Eye (tissue), 1 donor: ENCODE data around the gene PCOLCE2.
A peak's percentile ranks its signal among the peaks of the same experiment; 100 is the strongest.

Source experiments
- DNase-seq: peaks from one replicate; pipeline ENCODE4 v3.0.0-alpha.2; 2015

Gene PCOLCE2

GRCh38 chr3:142888481-142889211, at the start of gene PCOLCE2:
PCOLCE2 (minus strand) TSS chr3:142889083; CDS start chr3:142888896, 187 bp downstream.
- peak; percentile 81 for DNase-seq

- DNase-seq, result no peak
Measured at GRCh38 chr3:142935963-142936362, 47.1 kb upstream of the PCOLCE2 start.

GRCh38 chr3:142934887-142935269, 46.0 kb upstream of the PCOLCE2 start:
- DNase-seq, result no peak

- DNase-seq, result no peak
Measured at GRCh38 chr3:142934128-142934886, 45.4 kb upstream of the PCOLCE2 start.

- no peak for DNase-seq
Measured at GRCh38 chr3:142931222-142931621, 42.3 kb upstream of the PCOLCE2 start.

- DNase-seq, result no peak
Measured at GRCh38 chr3:142930463-142930862, 41.6 kb upstream of the PCOLCE2 start.

- no peak for DNase-seq
Measured at GRCh38 chr3:142929890-142930289, 41.0 kb upstream of the PCOLCE2 start.

GRCh38 chr3:142929109-142929508, 40.2 kb upstream of the PCOLCE2 start:
- peak; percentile 2 for DNase-seq

GRCh38 chr3:142926368-142926944, 37.6 kb upstream of the PCOLCE2 start:
- no peak for DNase-seq

GRCh38 chr3:142925140-142925539, 36.3 kb upstream of the PCOLCE2 start:
- DNase-seq, result no peak

GRCh38 chr3:142923694-142924093, 34.8 kb upstream of the PCOLCE2 start:
- DNase-seq, result no peak

GRCh38 chr3:142916605-142917004, 27.7 kb upstream of the PCOLCE2 start:
- DNase-seq, result no peak

GRCh38 chr3:142915636-142916035, 26.8 kb upstream of the PCOLCE2 start:
- no peak for DNase-seq

- DNase-seq, result no peak
Measured at GRCh38 chr3:142914286-142914811, 25.5 kb upstream of the PCOLCE2 start.

- DNase-seq, result no peak
Measured at GRCh38 chr3:142913432-142913831, 24.5 kb upstream of the PCOLCE2 start.

- DNase-seq, result no peak
Measured at GRCh38 chr3:142912402-142913172, 23.7 kb upstream of the PCOLCE2 start.

- no peak for DNase-seq
Measured at GRCh38 chr3:142910280-142910679, 21.4 kb upstream of the PCOLCE2 start.

GRCh38 chr3:142909282-142909681, 20.4 kb upstream of the PCOLCE2 start:
- DNase-seq, result no peak

GRCh38 chr3:142907996-142908395, 19.1 kb upstream of the PCOLCE2 start:
- no peak for DNase-seq

GRCh38 chr3:142904639-142905436, 16.0 kb upstream of the PCOLCE2 start:
- no peak for DNase-seq

GRCh38 chr3:142902356-142902755, 13.5 kb upstream of the PCOLCE2 start:
- no peak for DNase-seq
